AML-193 (cell line): ENCODE measurements around the gene PDZD7.
"Not testable (repeated sequence)": the region's sequence is repeated elsewhere in the genome, so short reads cannot be mapped to it uniquely, and the experiment has no call there.

Source experiments
- DNase-seq, 2 experiments: peaks; one replicate each; lab custom pipeline; 2025; lab: John Stamatoyannopoulos, UW

PDZD7 gene

GRCh38 chr10:101040851-101041250, 9.9 kb upstream of the PDZD7 start:
- DNase-seq, result no peak

DNA sequence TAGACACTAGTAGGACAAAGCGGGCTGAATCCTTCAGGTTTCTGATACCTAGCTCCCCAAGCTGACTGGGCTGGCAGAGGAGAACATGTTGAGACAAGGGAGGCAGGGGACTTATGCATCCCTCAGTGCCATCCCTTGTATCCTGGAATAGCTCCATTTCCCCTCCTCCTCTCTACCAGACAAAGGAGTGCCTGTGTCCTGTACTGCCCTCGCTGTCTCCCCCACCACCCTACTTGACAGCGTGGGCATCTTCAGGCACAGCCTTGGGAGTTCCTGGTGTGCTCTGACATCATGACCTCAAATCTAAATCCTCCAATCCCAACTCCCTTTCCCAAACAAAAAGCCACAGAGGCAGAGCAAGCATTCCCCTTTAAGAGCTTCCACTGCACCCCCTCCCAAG, 9.1 kb upstream of the PDZD7 start:
- DNase-seq, result no peak

DNA sequence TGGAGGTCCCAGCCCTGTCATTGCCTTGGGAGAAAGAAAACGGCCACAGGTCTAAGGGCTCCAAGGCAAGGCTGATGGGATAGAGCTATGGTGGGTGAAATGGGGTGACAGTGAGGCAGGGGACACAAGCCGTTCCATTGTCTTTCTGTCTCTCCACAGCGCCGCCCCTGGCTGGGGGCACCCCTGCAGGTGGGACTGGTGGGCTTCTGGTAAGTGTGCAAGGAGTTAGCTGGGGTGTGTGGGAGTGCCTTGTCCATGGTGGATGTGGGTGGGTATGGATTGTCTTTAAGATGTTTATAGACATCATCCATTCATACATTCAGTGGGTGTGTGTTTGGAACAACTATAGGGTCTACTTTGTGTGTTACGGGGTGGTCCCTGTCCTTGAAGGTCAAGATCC, 7.6 kb upstream of the PDZD7 start:
- DNase-seq, result no peak

DNA sequence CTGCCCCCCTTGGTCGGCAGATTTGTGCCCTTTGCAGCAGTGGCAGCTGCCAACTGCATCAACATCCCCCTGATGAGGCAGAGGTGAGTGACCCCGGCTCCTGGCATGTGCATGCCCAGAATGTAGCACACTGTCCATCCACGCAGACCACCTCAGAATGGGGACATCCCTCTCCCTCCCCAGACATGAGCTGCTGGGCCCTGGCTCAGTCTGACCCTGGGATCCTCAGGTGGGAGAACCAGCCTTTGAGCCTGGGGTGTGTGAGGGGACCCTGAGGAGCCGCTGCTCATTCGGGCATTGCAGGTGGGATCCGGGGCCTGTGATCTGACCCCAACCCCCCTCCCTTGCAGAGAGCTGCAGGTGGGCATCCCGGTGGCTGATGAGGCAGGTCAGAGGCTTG, 5.8 kb upstream of the PDZD7 start:
- DNase-seq, result no peak

DNA sequence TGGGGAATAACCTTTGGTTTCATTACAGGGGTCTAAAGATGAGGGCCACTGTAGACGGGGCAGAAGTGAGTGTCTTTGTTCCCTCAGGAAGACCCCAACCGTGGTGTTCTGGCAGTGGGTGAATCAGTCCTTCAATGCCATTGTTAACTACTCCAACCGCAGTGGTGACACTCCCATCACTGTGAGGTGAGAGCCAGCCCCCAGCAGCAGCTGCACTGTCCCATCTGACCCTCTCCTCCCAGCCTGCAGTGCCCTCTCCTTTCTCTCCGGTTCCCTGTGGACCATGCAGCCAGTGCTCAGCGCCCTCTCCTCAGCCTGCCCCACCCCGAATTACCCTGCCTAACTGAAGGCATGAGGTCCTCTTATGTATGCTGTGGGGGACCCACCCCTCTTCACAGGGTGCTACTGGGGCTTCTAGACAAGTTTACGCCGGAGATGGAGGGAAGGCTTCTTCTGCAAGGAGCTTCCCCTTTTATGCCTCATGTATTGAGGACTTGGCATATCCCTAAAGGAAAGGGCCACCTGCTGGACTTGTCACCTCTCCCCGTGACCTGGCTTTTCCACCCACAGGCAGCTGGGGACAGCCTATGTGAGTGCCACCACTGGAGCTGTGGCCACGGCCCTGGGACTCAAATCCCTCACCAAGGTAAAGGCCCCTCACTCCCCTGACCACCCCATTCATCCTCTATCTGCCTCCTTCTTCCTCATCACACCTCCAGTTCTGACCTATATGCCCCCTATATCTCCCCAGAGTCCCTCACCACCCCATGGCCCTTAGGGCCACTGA, 5.2 kb upstream of the PDZD7 start:
- no peak for DNase-seq

GRCh38 chr10:101035314-101035713, 4.4 kb upstream of the PDZD7 start:
- DNase-seq, result no peak

DNA sequence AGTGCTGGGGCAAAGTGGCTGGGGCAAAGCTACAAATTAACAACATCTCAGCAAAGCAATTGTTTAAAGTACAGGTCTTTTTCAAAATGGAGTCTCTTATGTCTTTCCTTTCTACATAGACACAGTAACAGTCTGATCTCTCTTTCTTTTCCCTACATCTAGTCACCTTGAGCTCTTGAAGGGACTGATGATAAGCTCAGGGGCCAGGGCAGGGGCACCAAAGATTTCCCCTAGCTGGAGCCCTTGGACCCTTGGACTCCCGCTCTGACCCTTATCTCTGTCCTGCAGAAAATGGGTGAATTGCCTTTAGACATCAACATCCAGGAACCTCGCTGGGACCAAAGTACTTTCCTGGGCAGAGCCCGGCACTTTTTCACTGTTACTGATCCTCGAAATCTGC, 3.5 kb upstream of the PDZD7 start:
- DNase-seq, result not testable (repeated sequence)

- DNase-seq, result no peak
These were observed 2.3 kb upstream of the PDZD7 start for GRCh38 chr10:101033276-101033675.

DNA sequence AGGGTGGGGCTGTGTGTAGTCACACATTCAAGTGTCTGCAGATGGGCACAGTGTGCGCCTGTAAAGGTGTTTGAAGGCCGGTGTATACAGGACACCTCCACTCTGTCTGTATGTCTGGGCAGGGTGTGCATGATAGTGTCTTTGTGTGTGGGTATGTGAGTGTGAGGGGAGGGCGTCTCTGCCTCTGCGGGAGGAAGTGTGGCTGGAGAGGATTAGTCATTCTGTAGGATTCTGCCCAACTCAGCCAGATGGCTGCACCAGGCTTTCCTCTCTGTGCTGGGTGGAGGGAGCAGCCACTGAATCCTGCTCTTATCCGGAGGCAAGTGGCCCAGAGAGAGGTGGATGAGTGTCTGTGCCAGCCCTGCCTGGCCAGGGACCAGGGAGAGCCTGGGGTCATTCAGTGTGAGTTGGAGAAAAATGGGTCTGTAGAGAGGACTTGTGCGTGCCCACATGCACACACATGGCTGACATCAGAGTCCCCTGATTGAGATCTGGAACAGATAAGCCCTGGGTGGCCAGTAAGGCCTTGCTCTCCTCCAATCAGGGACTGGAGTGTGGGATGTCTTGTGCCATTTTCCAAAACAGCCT, 1.8 kb upstream of the PDZD7 start:
- peak; percentile 68 to 71 for DNase-seq

GRCh38 chr10:101031796-101032636, 1.1 kb upstream of the PDZD7 start:
- peak; percentile 27 to 38 for DNase-seq

DNA sequence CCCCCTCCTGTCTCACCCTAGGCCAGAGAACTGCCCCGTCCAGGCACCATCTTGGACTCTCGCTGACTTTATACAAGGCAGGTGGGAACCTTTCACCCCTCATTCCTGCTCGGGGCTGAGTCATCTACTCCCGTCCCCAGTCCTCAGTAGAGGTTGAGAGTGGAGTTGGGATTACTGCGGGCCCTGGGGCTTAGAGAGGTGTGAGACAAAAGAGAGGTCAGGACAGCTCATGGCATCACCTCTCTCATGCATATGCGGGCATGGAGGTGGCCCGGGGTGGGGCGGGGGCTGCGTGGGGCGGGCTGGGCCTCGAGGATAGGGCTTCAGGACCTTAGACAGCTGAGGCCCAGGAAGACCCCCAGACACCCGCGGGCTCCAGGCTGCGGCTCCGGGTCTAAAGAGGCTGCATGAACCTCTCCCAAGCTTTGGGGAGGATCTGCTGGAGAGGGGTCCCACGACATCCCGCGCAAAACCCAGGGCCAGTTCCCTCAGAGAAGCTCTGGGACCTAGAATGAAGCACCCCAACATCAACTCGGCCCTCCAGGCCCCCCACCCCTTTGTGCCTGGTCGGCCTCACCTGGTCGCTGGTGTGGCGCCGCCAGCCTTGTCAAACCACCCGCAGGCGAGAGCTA, 317 bp downstream of the PDZD7 start:
- DNase-seq, result no peak

GRCh38 chr10:101029520-101030295, 1.2 kb downstream of the PDZD7 start:
- no peak for DNase-seq

GRCh38 chr10:101028446-101029337, 2.2 kb downstream of the PDZD7 start:
- DNase-seq, result no peak

GRCh38 chr10:101027106-101027720, 3.7 kb downstream of the PDZD7 start:
- no peak for DNase-seq

DNA sequence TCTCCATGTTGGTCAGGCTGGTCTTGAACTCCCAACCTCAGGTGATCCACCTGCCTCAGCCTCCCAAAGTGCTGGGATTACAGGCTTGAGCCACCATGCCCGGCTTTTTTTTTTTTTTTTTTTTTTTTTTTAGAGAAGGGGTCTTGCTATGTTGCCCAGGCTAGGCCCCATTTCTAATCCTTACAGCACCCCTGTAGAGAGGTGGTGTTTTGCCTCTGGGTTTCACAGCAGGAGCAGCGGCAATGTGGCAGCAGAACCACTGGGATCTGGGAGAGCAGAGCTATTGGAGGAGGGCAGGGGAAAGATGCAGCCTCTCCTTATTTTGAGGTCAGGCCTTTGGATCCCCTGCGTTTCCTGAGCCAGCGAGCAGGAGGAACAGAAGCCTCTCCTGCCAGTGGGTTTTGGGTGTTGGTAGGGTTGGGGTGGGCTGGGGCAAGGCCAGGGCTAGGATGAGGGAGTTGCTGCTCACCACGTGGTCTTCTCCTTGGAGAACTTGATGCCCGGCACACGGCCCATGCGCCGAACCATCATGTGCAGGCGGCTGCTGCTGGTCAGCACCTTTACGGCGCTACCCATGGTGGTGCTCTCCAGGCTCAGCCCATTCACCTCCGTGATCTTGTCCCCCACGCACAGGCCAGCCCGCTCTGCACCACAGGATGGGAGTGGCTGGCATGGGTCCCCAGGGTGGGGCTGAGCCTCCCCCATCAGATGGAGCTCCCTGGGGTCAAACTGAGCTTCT, 7.8 kb downstream of the PDZD7 start:
- DNase-seq, result no peak

- DNase-seq, result no peak
These were observed 9.2 kb downstream of the PDZD7 start for GRCh38 chr10:101021692-101022251.

DNA sequence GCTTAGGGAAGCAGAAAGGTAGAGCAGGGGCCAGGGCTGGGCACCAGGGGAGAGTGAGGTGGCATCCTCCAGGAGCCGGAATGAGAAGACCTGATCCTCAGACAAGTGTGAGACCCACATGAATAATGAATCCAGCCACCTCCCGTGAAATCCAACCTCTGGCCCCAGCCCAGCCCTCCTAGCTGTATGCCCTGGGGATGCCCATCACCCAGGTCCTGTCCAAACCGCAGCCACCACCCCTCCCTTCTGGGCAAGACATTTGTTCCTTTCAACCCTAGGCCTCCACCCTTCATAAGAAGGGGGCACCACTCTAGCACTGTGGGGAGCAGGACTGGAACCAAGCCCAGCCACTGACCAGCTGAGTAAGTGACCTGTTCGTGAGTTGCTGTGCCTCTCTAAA, 9.7 kb downstream of the PDZD7 start:
- no peak for DNase-seq

DNA sequence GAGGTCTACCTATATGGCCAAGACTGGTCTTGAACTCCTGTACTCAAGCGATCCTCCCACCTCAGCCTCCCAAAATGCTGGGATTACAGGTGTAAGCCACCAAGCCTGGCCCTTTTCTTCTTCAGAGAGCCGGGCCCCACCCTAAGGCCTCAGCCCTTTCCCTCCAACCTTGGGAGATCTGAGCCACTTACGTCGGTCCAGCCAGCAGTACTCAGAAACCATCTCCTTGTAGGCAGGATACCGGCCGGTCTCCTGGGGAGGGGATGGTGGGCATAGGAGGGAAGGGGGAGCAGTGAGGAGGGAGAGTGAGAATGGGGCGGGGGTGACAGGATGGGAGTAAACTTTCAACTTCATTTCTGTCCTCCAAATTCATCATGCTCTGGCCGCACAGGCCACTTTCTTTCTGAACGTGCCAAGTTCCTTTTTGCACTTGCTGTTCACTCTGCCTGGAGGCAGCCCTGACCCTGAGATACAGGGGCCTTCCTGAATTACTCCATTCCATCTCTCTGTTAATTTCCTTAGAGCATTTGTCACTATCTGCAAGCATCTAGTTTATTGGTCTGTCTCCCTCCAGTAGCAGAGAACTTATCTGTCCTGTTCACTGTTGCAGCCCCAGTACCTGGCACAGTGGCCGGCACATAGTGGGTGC, 10.4 kb downstream of the PDZD7 start:
- no peak for DNase-seq

- no peak for DNase-seq
These were observed 11.6 kb downstream of the PDZD7 start for GRCh38 chr10:101019440-101019703.
